GM18526 (cell line): ENCODE measurements around the gene OSBPL5.

Experiments
- POLR2A ChIP-seq: IDR thresholded peaks from 3 replicates; pipeline ENCODE4 v1.6.1; 2011; ENCODE audit not compliant: insufficient read length; ENCODE audit errors: extremely low read depth

Gene OSBPL5

DNA sequence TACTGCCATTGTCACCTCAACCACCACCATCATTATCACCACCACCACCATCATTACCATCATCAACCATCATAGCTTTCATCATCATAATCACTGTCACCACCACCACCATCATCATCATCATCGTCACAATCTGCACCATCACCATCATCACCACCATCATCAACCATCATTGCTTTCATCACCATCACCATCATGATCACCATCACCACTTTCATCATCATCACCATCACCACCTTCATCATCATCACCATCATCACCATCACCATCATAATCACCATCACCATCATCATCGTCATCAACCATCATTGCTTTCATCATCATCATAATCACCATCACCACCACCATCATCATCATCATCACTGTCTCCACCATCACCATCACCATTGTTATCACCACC lies 8.7 kb upstream of the OSBPL5 start:
- TF ChIP-seq POLR2A, result no peak

- no peak for TF ChIP-seq POLR2A
Observed at GRCh38 chr11:3171931-3172560, 6.9 kb upstream of the OSBPL5 start.

DNA sequence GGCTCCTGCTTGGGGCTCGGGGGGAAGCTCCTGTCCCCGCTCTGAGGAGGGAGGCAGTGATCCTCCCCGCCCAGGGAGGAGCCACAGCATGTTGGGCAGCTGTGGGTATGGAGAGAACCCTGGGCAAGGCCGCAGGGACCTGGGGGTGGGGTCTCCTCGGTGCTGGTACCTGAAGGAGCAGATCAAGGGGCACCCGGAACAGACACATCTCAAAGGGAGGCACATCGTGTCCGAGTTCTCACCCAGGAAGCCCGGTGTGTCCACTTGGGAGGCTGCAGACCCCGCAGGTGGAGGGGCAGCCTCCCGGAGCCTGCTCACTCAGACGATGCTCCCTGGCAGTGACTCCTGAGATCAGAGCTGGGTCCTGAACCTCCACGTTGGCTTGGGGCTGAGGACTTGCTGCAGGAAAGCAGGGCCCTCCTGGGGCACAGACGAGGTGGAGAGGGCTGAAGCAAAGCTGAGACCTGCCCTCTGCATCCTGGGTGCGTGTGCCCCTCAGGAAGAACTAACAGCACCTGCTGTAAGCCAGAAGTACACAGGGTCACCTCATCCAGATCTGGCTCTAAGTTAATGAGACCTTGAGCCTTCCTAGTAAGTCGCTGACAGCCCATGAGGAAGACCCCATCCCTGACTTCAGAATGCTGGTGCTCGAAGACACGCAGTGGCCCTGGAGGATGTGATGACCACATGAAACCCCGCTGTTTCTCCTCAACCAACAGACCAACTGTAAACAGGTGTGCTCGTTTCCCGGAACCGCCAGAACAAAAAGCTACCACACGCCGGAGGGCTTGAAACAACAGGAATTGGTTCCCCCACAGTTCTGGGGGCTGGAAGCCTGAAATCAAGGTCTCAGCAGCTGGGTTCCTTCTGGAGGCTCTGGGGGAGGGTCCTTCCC lies 5.9 kb upstream of the OSBPL5 start:
- TF ChIP-seq POLR2A, result no peak

- no peak for TF ChIP-seq POLR2A
Observed at GRCh38 chr11:3170044-3170755, 5.1 kb upstream of the OSBPL5 start.

GRCh38 chr11:3169255-3170043 lies 4.3 kb upstream of the OSBPL5 start:
- no peak for TF ChIP-seq POLR2A

DNA sequence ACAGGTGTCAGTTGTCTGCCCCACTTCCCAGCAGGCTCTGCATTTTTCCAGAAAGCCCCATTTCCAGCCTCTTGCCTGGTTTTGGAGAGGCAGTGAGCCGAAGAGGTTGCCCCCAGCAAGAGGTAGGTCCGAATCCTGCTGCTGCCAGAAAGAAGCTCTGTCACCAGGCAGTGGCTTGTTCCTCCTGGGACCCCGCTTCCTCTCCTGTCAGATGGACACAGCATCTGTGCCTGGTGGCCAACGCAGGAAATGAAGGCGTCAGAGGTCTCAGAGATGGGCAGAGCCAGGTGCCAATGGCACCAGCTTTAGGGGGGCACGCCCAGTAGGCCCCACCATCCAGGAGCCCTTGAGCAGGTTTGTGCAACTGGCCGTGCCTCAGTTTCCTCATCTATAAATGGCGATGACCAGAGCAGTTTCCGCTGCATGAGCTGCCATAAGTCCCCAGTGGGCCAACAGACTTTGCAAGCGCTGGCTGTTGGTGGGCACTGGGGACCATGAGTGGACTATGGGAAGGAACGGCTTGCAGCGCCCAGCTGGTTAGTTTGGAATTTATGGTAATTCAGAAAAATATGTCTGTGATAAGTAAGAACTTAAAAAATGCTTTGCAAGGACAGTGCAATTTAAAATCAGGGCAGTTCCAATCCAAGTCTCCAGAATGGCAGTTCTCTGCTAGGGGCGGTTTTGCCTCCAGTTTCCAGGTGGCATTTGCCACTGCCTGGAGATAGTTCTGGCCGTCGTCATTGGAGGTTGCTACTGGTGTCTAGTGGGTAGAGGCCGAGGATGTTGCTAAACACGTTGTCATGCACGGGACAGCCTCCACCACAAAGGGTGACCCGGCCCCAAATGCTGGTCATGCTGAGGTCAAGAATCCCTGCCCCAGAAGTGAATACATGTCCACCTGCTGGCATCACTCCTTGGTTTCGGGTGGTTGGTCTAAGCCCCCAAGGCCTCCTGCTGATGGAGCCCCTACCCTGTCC lies 2.3 kb upstream of the OSBPL5 start:
- no peak for TF ChIP-seq POLR2A

- TF ChIP-seq POLR2A, result no peak
Observed at GRCh38 chr11:3166268-3167142, 1.4 kb upstream of the OSBPL5 start.

- no peak for TF ChIP-seq POLR2A
Observed at GRCh38 chr11:3165916-3166267, 782 bp upstream of the OSBPL5 start.

DNA sequence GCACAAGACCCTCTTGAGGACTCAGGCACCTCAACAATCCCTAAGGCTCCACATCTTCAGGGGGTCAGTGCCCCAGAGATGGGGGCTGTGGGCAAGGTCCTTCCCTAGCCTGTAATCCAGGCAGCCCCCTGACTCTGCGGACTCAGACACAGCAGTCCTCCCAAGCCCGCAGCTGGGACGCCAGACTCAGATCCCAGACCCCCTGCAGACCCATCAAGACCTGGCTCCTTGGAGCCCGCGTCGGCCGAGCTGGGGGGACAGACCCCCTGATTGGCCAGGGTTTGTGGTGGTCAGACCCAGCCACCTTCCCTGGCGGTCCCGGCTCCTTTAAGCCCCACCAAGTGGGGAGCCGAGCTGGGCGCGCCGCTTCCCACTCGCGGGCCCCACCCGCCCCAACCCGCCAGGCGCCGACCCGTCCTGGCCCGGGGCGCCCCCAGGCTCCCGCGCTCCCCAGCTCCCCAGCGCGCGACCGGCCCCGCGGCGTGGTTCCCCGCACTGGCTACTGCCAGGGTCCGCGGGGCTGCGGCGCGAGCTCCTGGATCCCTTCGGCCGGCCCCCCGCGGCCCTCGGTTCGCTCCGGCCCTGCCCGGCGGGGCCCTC lies 458 bp downstream of the OSBPL5 start:
- no peak for TF ChIP-seq POLR2A

- no peak for TF ChIP-seq POLR2A
Observed at GRCh38 chr11:3164138-3164551, 965 bp downstream of the OSBPL5 start.

GRCh38 chr11:3163241-3163981 lies 1.7 kb downstream of the OSBPL5 start:
- TF ChIP-seq POLR2A, result no peak
